Right lobe of liver (tissue), 6 donors: ENCODE data around the gene COG3. TPM values are rescaled to one million over a fixed set of nuclear protein-coding genes. Genes with fewer than 3 reads are reported as not detected.

Source experiments
- ATAC-seq, 4 donors: fragments of 200-7000 bp; cut with Tn5 transposase; one replicate each; pipeline ENCODE4 v1.9.1; 2020; ENCODE audit warnings: mild to moderate bottlenecking in 4 of 4, moderate library complexity in 4 of 4
- DNase-seq, 3 donors: peaks; one replicate each; pipeline ENCODE4 v3.0.0-alpha.2; 2020
- H3K27ac ChIP-seq, 3 donors: fragments of 200-600 bp; one replicate each; pipeline ENCODE4 v1.8.0; 2022
- H3K27me3 ChIP-seq, 2 donors: fragments of 200-600 bp; one replicate each; pipeline ENCODE4 v1.8.0; 2022
- H3K36me3 ChIP-seq, 4 donors: fragments of 200-600 bp; sonication (generic) in 1 of 4; one replicate each; pipeline versions ENCODE4 v1.5.1 to v1.8.0; 2017 to 2022; ENCODE audit warnings: control low read depth in 1 of 4
- H3K4me1 ChIP-seq, 4 donors: fragments of 200-600 bp; sonication (generic) in 1 of 4; one replicate each; pipeline versions ENCODE4 v1.5.1 to v1.8.0; 2017 to 2022; ENCODE audit warnings: control low read depth in 1 of 4
- H3K4me3 ChIP-seq, 3 donors: fragments of 200-600 bp; one replicate each; pipeline ENCODE4 v1.8.0; 2022
- H3K9me3 ChIP-seq, 4 donors: fragments of 200-600 bp; sonication (generic) in 1 of 4; one replicate each; pipeline versions ENCODE4 v1.5.1 to v1.8.0; 2017 to 2022; ENCODE audit warnings: control low read depth in 1 of 4
- CTCF ChIP-seq, 4 donors: fragments of 200-600 bp in 3 of 4; fragments of 450-650 bp in 1 of 4; IDR thresholded peaks; one replicate each; pipeline versions ENCODE4 v1.5.1 to v1.8.0; 2016 to 2022; ENCODE audit warnings: antibody characterized with exemption in 4 of 4, mild to moderate bottlenecking in 2 of 4
- POLR2A ChIP-seq: fragments of 450-650 bp; IDR thresholded peaks from one replicate; pipeline ENCODE4 v1.6.1; 2017; ENCODE audit warnings: antibody characterized with exemption, mild to moderate bottlenecking
- WGBS: methylation state at CpG from one replicate; pipeline ENCODE4 v1.1.6; 2018; ENCODE audit warnings: low coverage, low lambda C conversion rate; ENCODE audit not compliant: insufficient coverage; ENCODE audit errors: missing lambda C conversion rate; 5-methylcytosine and 5-hydroxymethylcytosine counted together
- intact Hi-C, 2 donors: fragments of 100-400 bp; cut with DNase I; formaldehyde crosslinking; loops; one replicate each; pipeline versions ENCODE4 v1.11.2 to v1.14.1; 2022
- total RNA-seq, 6 experiments: library from RNA; depleted of rRNA in 2 of 6; stranded (reverse); fragments of >200 nt in 2 of 6; fragmentation: NEBNext Ultra II Directional in 3 of 6; extraction: Animal tissue kit (Norgen Biotek cat#: 25700) in 3 of 6; gene quantifications; one replicate each; pipeline versions ENCODE4 v1.1.0 to v1.2.4, GENCODE V29; 2016 to 2023
- donor health status: DM: no; HTN: yes; CAD: no.
- donor health status: DM: no; HTN: no; CAD: no.
- donor health status: DM: no; HTN: no; CAD: no.
- donor health status: DM: no; HTN: yes; CAD: no.
- donor health status: DM: no; HTN: yes; CAD: no.

Gene COG3
- total RNA-seq, 6 experiments from 2014 or later, result 18.9 to 66.3 (median 36.8) TPM

GRCh38 chr13:45441633-45442032, 23.1 kb upstream of the COG3 start:
- H3K36me3 ChIP-seq, result no peaks in the 10 kb centered on the region
- WGBS, result 9% methylated on average over 2 of the region's 2 CpGs
- intact Hi-C loops, result no loop called here
- DNase-seq, result peak in 1 of 3 donors; percentile 47
- peaks cover 0 to 44% (median 16%) of the 10 kb centered on the region in 4 donors for H3K4me1 ChIP-seq
- no peak overlapping the region for H3K4me3 ChIP-seq
- TF ChIP-seq CTCF (IDR thresholded peaks at IDR 0.05), result peak; percentile 28 to 47 (median 34)
- TF ChIP-seq POLR2A, result peak; percentile 44
- H3K9me3 ChIP-seq, result no peaks in the 10 kb centered on the region
- ATAC-seq, result peak; percentile 51 to 64 (median 57)
- peak overlapping the region; percentile 52 to 96 (median 94) for H3K27ac ChIP-seq
- no peaks in the 10 kb centered on the region for H3K27me3 ChIP-seq

GRCh38 chr13:45445053-45445452, 19.7 kb upstream of the COG3 start:
- TF ChIP-seq POLR2A (no peak), CTCF (IDR thresholded peaks at IDR 0.05) (no peak)
- ATAC-seq (no peak), DNase-seq (no peak)
- H3K36me3 ChIP-seq, result no peaks in the 10 kb centered on the region
- intact Hi-C loops, result no loop called here
- WGBS, result 85% methylated on average over 6 of the region's 6 CpGs
- no peaks in the 10 kb centered on the region for H3K9me3 ChIP-seq
- H3K4me1 ChIP-seq, result peaks cover 0 to 60% (median 21%) of the 10 kb centered on the region in 4 donors
- no peaks in the 10 kb centered on the region for H3K27me3 ChIP-seq
- no peak overlapping the region for H3K4me3 ChIP-seq
- H3K27ac ChIP-seq, result peak overlapping the region in 2 of 3 donors; percentile 92 to 97

- ATAC-seq (no peak), DNase-seq (peak in 1 of 3 donors; percentile 29)
- Histone ChIP-seq H3K36me3 (no peaks in the 10 kb centered on the region), H3K4me1 (peaks cover 0 to 58% (median 20%) of the 10 kb centered on the region in 4 donors), H3K4me3 (no peak overlapping the region), H3K9me3 (no peaks in the 10 kb centered on the region), H3K27me3 (no peaks in the 10 kb centered on the region), H3K27ac (peak overlapping the region in 2 of 3 donors; percentile 92 to 97)
- WGBS, result 96% methylated on average over 7 of the region's 7 CpGs
- no peak for TF ChIP-seq POLR2A
- TF ChIP-seq CTCF (IDR thresholded peaks at IDR 0.05), result no peak
- intact Hi-C loops, result no loop called here
Observed at GRCh38 chr13:45446181-45446580, 18.6 kb upstream of the COG3 start.

DNA sequence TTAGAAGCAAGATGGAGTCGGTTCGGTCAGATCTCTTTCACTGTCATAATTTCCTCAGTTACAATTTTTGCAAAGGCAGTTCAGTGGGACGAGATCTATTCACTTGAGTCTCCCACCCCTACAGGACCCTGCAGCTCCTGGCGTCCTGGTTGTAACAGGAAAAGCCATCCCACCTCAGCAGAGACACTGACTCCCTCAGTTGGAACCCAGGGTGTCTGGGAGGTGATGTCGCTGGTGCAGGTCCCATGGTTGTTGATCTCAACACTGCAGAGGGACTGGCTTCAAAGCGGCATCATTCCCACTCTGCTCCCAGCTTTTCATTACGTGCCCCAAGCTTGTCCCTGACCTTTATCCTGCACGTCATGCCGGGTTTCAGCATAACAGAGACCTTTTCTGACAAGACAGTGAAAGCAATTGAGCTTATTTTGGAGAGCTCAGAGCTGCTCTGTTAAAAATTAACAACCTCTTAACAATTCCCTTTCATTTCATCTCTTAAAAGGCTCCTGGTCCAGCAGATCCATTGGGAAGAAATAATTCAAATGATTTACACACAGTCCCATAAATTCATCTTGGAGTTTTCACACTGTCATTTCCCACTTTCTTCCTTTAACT, 17.6 kb upstream of the COG3 start:
- peak overlapping the region; percentile 78 to 97 (median 92) for H3K27ac ChIP-seq
- WGBS, result 20% methylated on average over 9 of the region's 9 CpGs
- no peaks in the 10 kb centered on the region for H3K9me3 ChIP-seq
- ATAC-seq, result peak; percentile 91 to 96 (median 94)
- H3K27me3 ChIP-seq, result no peaks in the 10 kb centered on the region
- peak; percentile 80 for TF ChIP-seq POLR2A
- no peak for TF ChIP-seq CTCF (IDR thresholded peaks at IDR 0.05)
- DNase-seq, result peak; percentile 73 to 94 (median 87)
- intact Hi-C loops, result no loop called here
- no peaks in the 10 kb centered on the region for H3K36me3 ChIP-seq
- H3K4me1 ChIP-seq, result peaks cover 0 to 48% (median 17%) of the 10 kb centered on the region in 4 donors
- H3K4me3 ChIP-seq, result no peak overlapping the region
